K562 (cell line): ENCODE results near the gene PPAN. TPM values are rescaled to one million over a fixed set of nuclear protein-coding genes. Genes with fewer than 3 reads are reported as not detected.

ENCODE experiments used
- ARNT ChIP-seq, 2 experiments: fragments of 450-650 bp; IDR thresholded peaks; 2 replicates each; pipeline ENCODE4 v1.6.1; 2016; ENCODE audit warnings: mild to moderate bottlenecking in 1 of 2
- ATF4 ChIP-seq: fragments of 450-650 bp; formaldehyde crosslinking; IDR thresholded peaks from 2 replicates; pipeline ENCODE4 v1.4.0; 2022; ENCODE audit warnings: mild to moderate bottlenecking, moderate library complexity
- ELF1 ChIP-seq: fragments of 200-800 bp; sonication (Bioruptor generic); IDR thresholded peaks from 2 replicates; pipeline ENCODE4 v1.6.1; 2016; ENCODE audit warnings: missing genetic modification characterization, missing compliant biosample characterization
- FOXO4 ChIP-seq: fragments of 450-650 bp; formaldehyde crosslinking; IDR thresholded peaks from 2 replicates; pipeline ENCODE4 v1.4.0; 2020; ENCODE audit warnings: mild to moderate bottlenecking, moderate library complexity
- SIN3A ChIP-seq, 2 experiments: fragments of 150-350 bp in 1 of 2; IDR thresholded peaks; 2 replicates each; pipeline ENCODE4 v1.6.1; 2011 to 2016; ENCODE audit warnings: borderline replicate concordance in 2 of 2, low read depth in 2 of 2, low read length in 2 of 2, mild to moderate bottlenecking in 2 of 2, moderate library complexity in 2 of 2; ENCODE audit not compliant: control insufficient read depth in 1 of 2
- SMARCE1 ChIP-seq: fragments of 450-650 bp; IDR thresholded peaks from 2 replicates; pipeline ENCODE4 v1.7.1; 2016; ENCODE audit warnings: mild to moderate bottlenecking
- TBL1XR1 ChIP-seq, 2 experiments: IDR thresholded peaks; 2 replicates each; pipeline ENCODE4 v1.6.1; 2012; ENCODE audit warnings: improper control_type of control experiment in 2 of 2, low read length in 2 of 2, mild to moderate bottlenecking in 1 of 2
- TFAP4 ChIP-seq: sonication (generic); formaldehyde crosslinking; IDR thresholded peaks from 2 replicates; pipeline ENCODE4 v1.8.0; 2022; ENCODE audit warnings: missing genetic modification reagents, mild to moderate bottlenecking, moderate library complexity, borderline replicate concordance
- ZNF57 ChIP-seq: fragments of 450-650 bp; formaldehyde crosslinking; IDR thresholded peaks from 2 replicates; pipeline ENCODE4 v1.4.0; 2020; ENCODE audit warnings: mild to moderate bottlenecking, moderate library complexity
- ZNF780A ChIP-seq: fragments of 250-450 bp; sonication (Bioruptor Pico); IDR thresholded peaks from 2 replicates; pipeline ENCODE4 v1.5.0; 2021; ENCODE audit warnings: mild to moderate bottlenecking
- polyA plus RNA-seq, 8 experiments: library from polyadenylated mRNA; depleted of rRNA in 4 of 8; stranded (reverse) in 5 of 8; unstranded in 3 of 8; fragments of >200 nt; fragmentation: Nextera tagmentation in 2 of 8; fragmentation: Illumina TruSeq in 1 of 8; extraction: Ambion mirVana in 2 of 8; extraction: Trizol in 1 of 8; gene quantifications; 2 replicates each; pipeline versions ENCODE4 v1.2.1 to v1.2.3, GENCODE V29; 2011 to 2014; ENCODE audit warnings: inconsistent platforms in 1 of 8, missing spikeins in 1 of 8
- total RNA-seq, 7 experiments: library from RNA; depleted of rRNA in 6 of 7; stranded (reverse); fragments of >200 nt in 6 of 7; fragmentation: Illumina TruSeq in 2 of 7; extraction: Trizol in 2 of 7; gene quantifications; 2 replicates each; pipeline versions ENCODE4 v1.2.1 to v1.2.3, GENCODE V29; 2011 to 2021; ENCODE audit warnings: low replicate concordance in 1 of 7

PPAN gene
- total and polyA plus RNA-seq, 9 of the 15 experiments (the other 6 are each of a cell fraction or from before 2014, with no cell fraction given): 2.2 to 129 (median 59.1) TPM

GRCh38 chr19:10118960-10119359 lies 12.8 kb downstream of the PPAN start (continued):
- TF ChIP-seq TFAP4 (CRISPR knock-in tag) (peak; percentile 44; the same call in 1 of the 2 replicates), SMARCE1 (no peak), TBL1XR1 (IDR thresholded peaks at IDR 0.05; ENCODE audit: low read length in 2 of 2) (no peak), ELF1 (tag) (no peak), ATF4 (CRISPR knock-in tag) (no peak), ARNT (IDR thresholded peaks at IDR 0.05) (no peak), FOXO4 (CRISPR knock-in tag) (no peak), SIN3A (IDR thresholded peaks at IDR 0.05; ENCODE audit: borderline replicate concordance in 2 of 2, control insufficient read depth in 1 of 2, low read depth in 2 of 2, low read length in 2 of 2) (0 out of 4 replicates have a peak, but pooled peaks of 1 of the 2 experiments have one; percentile 34), ZNF57 (no peak), ZNF780A (CRISPR knock-in tag) (no peak)
